Esophagus muscularis mucosa (tissue), 3 donors: ENCODE data around the gene TADA2B.

Source experiments
- EP300 ChIP-seq: sonication (generic); formaldehyde crosslinking; IDR thresholded peaks from one replicate; pipeline ENCODE4 v1.6.1; 2017; ENCODE audit warnings: antibody characterized with exemption
- TF ChIP-seq, protein P1 (sequence below), 3 experiments: fragments of 200-600 bp in 2 of 3; fragments of 450-650 bp in 1 of 3; sonication (generic) in 2 of 3; IDR thresholded peaks; one replicate each; pipeline ENCODE4 v1.5.1; 2017 to 2019; ENCODE audit warnings: antibody characterized with exemption in 3 of 3, mild to moderate bottlenecking in 2 of 3, moderate library complexity in 1 of 3

DNA sequence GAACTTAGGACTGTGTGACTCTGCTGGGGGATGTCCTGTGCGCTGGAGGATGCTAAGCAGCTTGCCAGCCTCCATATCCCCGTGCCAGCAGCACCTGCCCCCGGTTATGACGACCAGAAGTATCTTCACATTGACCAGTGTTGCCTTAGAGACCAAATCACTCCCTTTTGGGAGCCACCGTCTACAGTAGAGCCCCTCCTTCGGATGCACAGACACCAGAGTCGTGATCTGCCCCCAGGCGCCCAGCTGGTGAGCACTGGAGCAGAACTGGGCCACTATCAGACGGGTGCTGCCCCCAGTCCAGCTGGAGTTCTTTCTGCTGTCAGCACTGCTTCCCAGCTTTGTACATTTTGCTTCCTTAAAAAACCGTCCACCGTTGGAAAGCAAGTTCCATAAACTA is 30.0 kb upstream of the TADA2B start:
- TF ChIP-seq EP300, result no peak
- TF ChIP-seq, protein P1, sequence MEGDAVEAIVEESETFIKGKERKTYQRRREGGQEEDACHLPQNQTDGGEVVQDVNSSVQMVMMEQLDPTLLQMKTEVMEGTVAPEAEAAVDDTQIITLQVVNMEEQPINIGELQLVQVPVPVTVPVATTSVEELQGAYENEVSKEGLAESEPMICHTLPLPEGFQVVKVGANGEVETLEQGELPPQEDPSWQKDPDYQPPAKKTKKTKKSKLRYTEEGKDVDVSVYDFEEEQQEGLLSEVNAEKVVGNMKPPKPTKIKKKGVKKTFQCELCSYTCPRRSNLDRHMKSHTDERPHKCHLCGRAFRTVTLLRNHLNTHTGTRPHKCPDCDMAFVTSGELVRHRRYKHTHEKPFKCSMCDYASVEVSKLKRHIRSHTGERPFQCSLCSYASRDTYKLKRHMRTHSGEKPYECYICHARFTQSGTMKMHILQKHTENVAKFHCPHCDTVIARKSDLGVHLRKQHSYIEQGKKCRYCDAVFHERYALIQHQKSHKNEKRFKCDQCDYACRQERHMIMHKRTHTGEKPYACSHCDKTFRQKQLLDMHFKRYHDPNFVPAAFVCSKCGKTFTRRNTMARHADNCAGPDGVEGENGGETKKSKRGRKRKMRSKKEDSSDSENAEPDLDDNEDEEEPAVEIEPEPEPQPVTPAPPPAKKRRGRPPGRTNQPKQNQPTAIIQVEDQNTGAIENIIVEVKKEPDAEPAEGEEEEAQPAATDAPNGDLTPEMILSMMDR (IDR thresholded peaks at IDR 0.05), result no peak
